Measurements from ENCODE around the gene BTN1A1. TPM values are rescaled to one million over a fixed set of nuclear protein-coding genes. Genes with fewer than 3 reads are reported as not detected.

The BTN1A1 gene
- total and polyA plus RNA-seq, 10 of the 15 experiments (the other 5 are each of a cell fraction or from before 2014, with no cell fraction given), result 0.05 to 2.2 (median 0.87) TPM

GRCh38 chr6:26520850-26521599 lies 20.9 kb downstream of the BTN1A1 start (continued):
- TF ChIP-seq SREBF1 (IDR thresholded peaks at IDR 0.05; ENCODE audit: low read length) (no peak), NR2C1 (IDR thresholded peaks at IDR 0.05) (no peak), TCF3 (IDR thresholded peaks at IDR 0.05; ENCODE audit: borderline replicate concordance, insufficient read depth, low read depth, low read length) (no peak; the same call in 1 of the 2 replicates), ASH2L (IDR thresholded peaks at IDR 0.05; ENCODE audit: borderline replicate concordance, low read depth) (no peak), ZBTB40 (IDR thresholded peaks at IDR 0.05; ENCODE audit: borderline replicate concordance) (peak; percentile 65; the same call in 1 of the 2 replicates), CEBPB (IDR thresholded peaks at IDR 0.05; ENCODE audit: borderline replicate concordance in 1 of 2, low read depth in 2 of 2, low read length in 2 of 2) (no peak), NRF1 (conservative IDR thresholded peaks at IDR 0.05; ENCODE audit: low read depth, low read length) (no peak), SUPT20H (IDR thresholded peaks at IDR 0.05; ENCODE audit: borderline replicate concordance, control insufficient read depth, low read depth, low read length) (no peak), ESRRA (IDR thresholded peaks at IDR 0.05; ENCODE audit: low read length) (no peak), ZBTB33 (IDR thresholded peaks at IDR 0.05) (peak; percentile 19; the same call in 1 of the 2 replicates), GATAD2B (conservative IDR thresholded peaks at IDR 0.05; ENCODE audit: low read depth) (no peak), SUZ12 (IDR thresholded peaks at IDR 0.05; ENCODE audit: unreplicated experiment) (no peak), TCF7 (IDR thresholded peaks at IDR 0.05; ENCODE audit: borderline replicate concordance) (0 out of 2 replicates have a peak, but pooled peaks have one; percentile 10), ZBED1 (IDR thresholded peaks at IDR 0.05; ENCODE audit: borderline replicate concordance) (no peak), CHD1 (IDR thresholded peaks at IDR 0.05; ENCODE audit: low read depth, low read length) (0 out of 2 replicates have a peak, but pooled peaks have one; percentile 35), PAX8 (IDR thresholded peaks at IDR 0.05) (no peak)
- TF ChIP-seq, protein P1, sequence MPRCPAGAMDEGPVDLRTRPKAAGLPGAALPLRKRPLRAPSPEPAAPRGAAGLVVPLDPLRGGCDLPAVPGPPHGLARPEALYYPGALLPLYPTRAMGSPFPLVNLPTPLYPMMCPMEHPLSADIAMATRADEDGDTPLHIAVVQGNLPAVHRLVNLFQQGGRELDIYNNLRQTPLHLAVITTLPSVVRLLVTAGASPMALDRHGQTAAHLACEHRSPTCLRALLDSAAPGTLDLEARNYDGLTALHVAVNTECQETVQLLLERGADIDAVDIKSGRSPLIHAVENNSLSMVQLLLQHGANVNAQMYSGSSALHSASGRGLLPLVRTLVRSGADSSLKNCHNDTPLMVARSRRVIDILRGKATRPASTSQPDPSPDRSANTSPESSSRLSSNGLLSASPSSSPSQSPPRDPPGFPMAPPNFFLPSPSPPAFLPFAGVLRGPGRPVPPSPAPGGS (IDR thresholded peaks at IDR 0.05; ENCODE audit: borderline replicate concordance, insufficient read depth, low read depth, low read length, poor library complexity, severe bottlenecking), result no peak
- TF ChIP-seq, protein P2, sequence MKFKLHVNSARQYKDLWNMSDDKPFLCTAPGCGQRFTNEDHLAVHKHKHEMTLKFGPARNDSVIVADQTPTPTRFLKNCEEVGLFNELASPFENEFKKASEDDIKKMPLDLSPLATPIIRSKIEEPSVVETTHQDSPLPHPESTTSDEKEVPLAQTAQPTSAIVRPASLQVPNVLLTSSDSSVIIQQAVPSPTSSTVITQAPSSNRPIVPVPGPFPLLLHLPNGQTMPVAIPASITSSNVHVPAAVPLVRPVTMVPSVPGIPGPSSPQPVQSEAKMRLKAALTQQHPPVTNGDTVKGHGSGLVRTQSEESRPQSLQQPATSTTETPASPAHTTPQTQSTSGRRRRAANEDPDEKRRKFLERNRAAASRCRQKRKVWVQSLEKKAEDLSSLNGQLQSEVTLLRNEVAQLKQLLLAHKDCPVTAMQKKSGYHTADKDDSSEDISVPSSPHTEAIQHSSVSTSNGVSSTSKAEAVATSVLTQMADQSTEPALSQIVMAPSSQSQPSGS (IDR thresholded peaks at IDR 0.05; ENCODE audit: low read length), result no peak
- TF ChIP-seq, protein P3, sequence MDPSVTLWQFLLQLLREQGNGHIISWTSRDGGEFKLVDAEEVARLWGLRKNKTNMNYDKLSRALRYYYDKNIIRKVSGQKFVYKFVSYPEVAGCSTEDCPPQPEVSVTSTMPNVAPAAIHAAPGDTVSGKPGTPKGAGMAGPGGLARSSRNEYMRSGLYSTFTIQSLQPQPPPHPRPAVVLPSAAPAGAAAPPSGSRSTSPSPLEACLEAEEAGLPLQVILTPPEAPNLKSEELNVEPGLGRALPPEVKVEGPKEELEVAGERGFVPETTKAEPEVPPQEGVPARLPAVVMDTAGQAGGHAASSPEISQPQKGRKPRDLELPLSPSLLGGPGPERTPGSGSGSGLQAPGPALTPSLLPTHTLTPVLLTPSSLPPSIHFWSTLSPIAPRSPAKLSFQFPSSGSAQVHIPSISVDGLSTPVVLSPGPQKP (IDR thresholded peaks at IDR 0.05; ENCODE audit: low read depth, low read length), result no peak

All from GM12878 (cell line).